ENCODE data around the gene JAG1.

- TF ChIP-seq TP53 (CRISPR knock-in tag; IDR thresholded peaks at IDR 0.05) (0 out of 2 replicates have a peak, but pooled peaks have one; percentile 34), RNF2 (IDR thresholded peaks at IDR 0.05; ENCODE audit: borderline replicate concordance, low read depth) (no peak), CEBPB (IDR thresholded peaks at IDR 0.05) (no peak), CTCF (IDR thresholded peaks at IDR 0.05) (no peak), HEYL (CRISPR knock-in tag; IDR thresholded peaks at IDR 0.05) (no peak), CHD2 (IDR thresholded peaks at IDR 0.05; ENCODE audit: low read length, partially characterized antibody) (peak; percentile 36), ELK1 (IDR thresholded peaks at IDR 0.05; ENCODE audit: low read depth, low read length) (no peak), RAD21 (conservative IDR thresholded peaks at IDR 0.05 in 1 of 2, IDR thresholded peaks at IDR 0.05 in 1 of 2) (peak; percentile 0 to 14; a peak in 1 of 5 replicates)
These were observed at the start of gene JAG1 for GRCh38 chr20:10673842-10674683.
